T47D (cell line): ENCODE data around the gene ABHD12B.
"Not testable (repeated sequence)": the region's sequence is repeated elsewhere in the genome, so short reads cannot be mapped to it uniquely, and the experiment has no call there.

Source experiments
- DNase-seq, 2 experiments: peaks; one replicate each; pipeline versions ENCODE4 v3.0.0 to v3.0.0-alpha.2; 2011 to 2012; ENCODE audit warnings: low read depth in 1 of 2, low spot score in 1 of 2
- JUND ChIP-seq: IDR thresholded peaks from 2 replicates; pipeline ENCODE4 v1.6.1; 2012; ENCODE audit warnings: low read depth
- in situ Hi-C: cut with HindIII; loops from 2 replicates; pipeline ENCODE4 v1.10.0; 2016; ENCODE audit warnings: low sequenced_read_pairs, low pct_unique_long_range_greater_than_20kb

ABHD12B gene

GRCh38 chr14:50935126-50936015, 63.5 kb downstream of the ABHD12B start:
- TF ChIP-seq JUND = no peak
- in situ Hi-C loops = no loop called here
- no peak for DNase-seq

- DNase-seq = no peak
- in situ Hi-C loops = no loop called here
- TF ChIP-seq JUND = no peak
Measured at GRCh38 chr14:50936016-50936340, 64.1 kb downstream of the ABHD12B start.

GRCh38 chr14:50936882-50937281, 65.0 kb downstream of the ABHD12B start:
- in situ Hi-C loops = no loop called here
- no peak for TF ChIP-seq JUND
- DNase-seq = no peak

GRCh38 chr14:50937325-50937724, 65.5 kb downstream of the ABHD12B start:
- in situ Hi-C loops = no loop called here
- DNase-seq = no peak
- no peak for TF ChIP-seq JUND

GRCh38 chr14:50937800-50938199, 65.9 kb downstream of the ABHD12B start:
- in situ Hi-C loops = no loop called here
- DNase-seq = no peak
- no peak for TF ChIP-seq JUND

GRCh38 chr14:50941151-50941550, 69.3 kb downstream of the ABHD12B start:
- in situ Hi-C loops = no loop called here
- TF ChIP-seq JUND = no peak
- DNase-seq = peak in 1 of 2 experiments; percentile 62

GRCh38 chr14:50941638-50942037, 69.8 kb downstream of the ABHD12B start:
- in situ Hi-C loops, DNase-seq: not testable (repeated sequence)

GRCh38 chr14:50943261-50943942, 71.5 kb downstream of the ABHD12B start:
- in situ Hi-C loops = no loop called here
- TF ChIP-seq JUND = no peak
- peak in 1 of 2 experiments; percentile 44 for DNase-seq

GRCh38 chr14:50943943-50944646, 72.2 kb downstream of the ABHD12B start, which contains the start of gene PYGL:
TSS of gene PYGL (minus strand) at chr14:50944483. CDS start at chr14:50944403, 80 bp downstream.
- no peak for TF ChIP-seq JUND
- in situ Hi-C loops = no loop called here
- DNase-seq = peak; percentile 71 to 85

- no peak for TF ChIP-seq JUND
- DNase-seq = peak; percentile 77 to 83
- in situ Hi-C loops = no loop called here
Measured at GRCh38 chr14:50944647-50945413, 73.0 kb downstream of the ABHD12B start.

- in situ Hi-C loops = no loop called here
- TF ChIP-seq JUND = no peak
- DNase-seq = no peak
Measured at GRCh38 chr14:50946234-50946935, 74.5 kb downstream of the ABHD12B start.

GRCh38 chr14:50947446-50947845, 75.6 kb downstream of the ABHD12B start:
- no peak for TF ChIP-seq JUND
- in situ Hi-C loops = no loop called here
- DNase-seq = no peak
